ENCODE measurements around the gene NECTIN4.

GRCh38 chr1:161111527-161111926 lies 22.2 kb upstream of the NECTIN4 start:
- TF ChIP-seq CTCF (IDR thresholded peaks at IDR 0.05) (no peak), POLR2A (IDR thresholded peaks at IDR 0.05) (no peak)
